Stomach (tissue), 9 donors: ENCODE results near the gene PNMA3. TPM values are rescaled to one million over a fixed set of nuclear protein-coding genes. Genes with fewer than 3 reads are reported as not detected.

ENCODE experiments used
- DNase-seq, 2 donors: peaks; one replicate each; pipeline versions ENCODE4 v3.0.0 to v3.0.0-alpha.2; 2013 to 2019
- H3K27ac ChIP-seq, 5 donors: fragments of 200-600 bp in 4 of 5; sonication (generic) in 4 of 5; one replicate each; pipeline ENCODE4 v1.5.1; 2013 to 2019; ENCODE audit warnings: mild to moderate bottlenecking in 1 of 5, moderate library complexity in 1 of 5
- H3K27me3 ChIP-seq, 3 donors: fragments of 200-600 bp; sonication (generic); one replicate each; pipeline ENCODE4 v1.5.1; 2017 to 2019; ENCODE audit warnings: mixed run types in 1 of 3
- H3K36me3 ChIP-seq, 4 donors: fragments of 200-600 bp; sonication (generic); 1 replicate in 3 of 4; 2 replicates in 1 of 4; pipeline ENCODE4 v1.5.1; 2016 to 2019
- H3K4me1 ChIP-seq, 4 donors: fragments of 200-600 bp; sonication (generic); one replicate each; pipeline ENCODE4 v1.5.1; 2016 to 2019
- H3K4me3 ChIP-seq, 4 donors: fragments of 200-600 bp; sonication (generic) in 3 of 4; one replicate each; pipeline ENCODE4 v1.5.1; 2016 to 2019; ENCODE audit warnings: mild to moderate bottlenecking in 1 of 4
- H3K9me3 ChIP-seq, 4 donors: fragments of 200-600 bp; sonication (generic); one replicate each; pipeline ENCODE4 v1.5.1; 2016 to 2019
- EP300 ChIP-seq: sonication (generic); formaldehyde crosslinking; IDR thresholded peaks from one replicate; pipeline ENCODE4 v1.6.1; 2017; ENCODE audit warnings: antibody characterized with exemption
- POLR2A ChIP-seq, 4 donors: fragments of 450-650 bp; IDR thresholded peaks; one replicate each; pipeline ENCODE4 v1.6.1; 2016; ENCODE audit warnings: antibody characterized with exemption in 4 of 4, control low read depth in 2 of 4, mild to moderate bottlenecking in 1 of 4, moderate library complexity in 1 of 4
- POLR2AphosphoS5 ChIP-seq, 3 donors: sonication (generic); formaldehyde crosslinking; IDR thresholded peaks; one replicate each; pipeline ENCODE4 v1.6.1; 2016; ENCODE audit warnings: antibody characterized with exemption in 3 of 3
- WGBS, 5 donors: extraction: QIAGEN DNeasy Blood & Tissue Kit in 3 of 5; methylation state at CpG; one replicate each; pipeline versions ENCODE4 v1.1.5 to v1.1.7; 2013 to 2018; 5-methylcytosine and 5-hydroxymethylcytosine counted together
- intact Hi-C: fragments of 100-400 bp; cut with DNase I; formaldehyde crosslinking; loops from one replicate; pipeline ENCODE4 v1.15.1; 2023; ENCODE audit warnings: low total_unique reads
- polyA plus RNA-seq, 3 donors: library from polyadenylated mRNA; stranded (reverse); fragments of 200-250 nt; gene quantifications; one replicate each; pipeline ENCODE4 v1.2.3, GENCODE V29; 2013
- total RNA-seq, 5 donors: library from RNA; depleted of rRNA; stranded (reverse); fragments of >200 nt; gene quantifications; one replicate each; pipeline versions ENCODE4 v1.1.0 to v1.2.3, GENCODE V29; 2014 to 2016
- TF ChIP-seq, protein P1 (sequence below), 7 experiments: fragments of 450-650 bp in 4 of 7; fragments of 200-600 bp in 3 of 7; sonication (generic) in 3 of 7; IDR thresholded peaks; one replicate each; pipeline ENCODE4 v1.5.1; 2016 to 2019; ENCODE audit warnings: antibody characterized with exemption in 7 of 7, control low read depth in 2 of 7, mild to moderate bottlenecking in 1 of 7
- donor health status: healthy with polysubstance abuse.
- donor health status: Bipolar disorder and iron deficiency.
- donor health status: healthy.

The PNMA3 gene
- total and polyA plus RNA-seq, 8 donors, result 0.28 to 2.2 (median 1.2) TPM; not detected in 4

DNA sequence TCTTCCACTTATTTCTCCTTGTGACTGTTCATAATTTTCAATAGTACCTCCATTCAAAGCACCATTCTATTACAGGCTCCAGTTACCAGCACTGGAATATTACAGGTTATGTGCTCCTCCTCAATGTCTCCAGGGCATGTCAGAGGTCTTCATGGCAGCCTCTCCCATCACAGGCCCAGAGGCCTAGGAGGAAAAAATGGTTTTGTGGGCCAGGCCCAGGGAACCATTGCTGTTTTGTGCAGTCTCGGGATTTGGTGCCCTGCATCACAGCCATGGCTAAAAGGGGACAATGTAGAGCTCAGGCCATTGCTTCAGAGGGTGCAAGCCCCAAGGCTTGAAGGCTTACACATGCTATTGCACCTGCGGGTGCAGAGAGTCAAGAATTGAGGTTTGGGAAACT, 7.2 kb upstream of the PNMA3 start:
- intact Hi-C loops, result no loop called here
- Histone ChIP-seq H3K27me3 (no peaks in the 10 kb centered on the region), H3K36me3 (no peaks in the 10 kb centered on the region), H3K4me3 (no peak overlapping the region), H3K9me3 (peaks cover 0 to 42% (median 18%) of the 10 kb centered on the region in 4 donors), H3K27ac (no peak overlapping the region), H3K4me1 (no peaks in the 10 kb centered on the region)
- DNase-seq, result no peak
- TF ChIP-seq POLR2A (IDR thresholded peaks at IDR 0.05) (no peak), POLR2AphosphoS5 (IDR thresholded peaks at IDR 0.05) (no peak), EP300 (no peak)
- TF ChIP-seq, protein P1, sequence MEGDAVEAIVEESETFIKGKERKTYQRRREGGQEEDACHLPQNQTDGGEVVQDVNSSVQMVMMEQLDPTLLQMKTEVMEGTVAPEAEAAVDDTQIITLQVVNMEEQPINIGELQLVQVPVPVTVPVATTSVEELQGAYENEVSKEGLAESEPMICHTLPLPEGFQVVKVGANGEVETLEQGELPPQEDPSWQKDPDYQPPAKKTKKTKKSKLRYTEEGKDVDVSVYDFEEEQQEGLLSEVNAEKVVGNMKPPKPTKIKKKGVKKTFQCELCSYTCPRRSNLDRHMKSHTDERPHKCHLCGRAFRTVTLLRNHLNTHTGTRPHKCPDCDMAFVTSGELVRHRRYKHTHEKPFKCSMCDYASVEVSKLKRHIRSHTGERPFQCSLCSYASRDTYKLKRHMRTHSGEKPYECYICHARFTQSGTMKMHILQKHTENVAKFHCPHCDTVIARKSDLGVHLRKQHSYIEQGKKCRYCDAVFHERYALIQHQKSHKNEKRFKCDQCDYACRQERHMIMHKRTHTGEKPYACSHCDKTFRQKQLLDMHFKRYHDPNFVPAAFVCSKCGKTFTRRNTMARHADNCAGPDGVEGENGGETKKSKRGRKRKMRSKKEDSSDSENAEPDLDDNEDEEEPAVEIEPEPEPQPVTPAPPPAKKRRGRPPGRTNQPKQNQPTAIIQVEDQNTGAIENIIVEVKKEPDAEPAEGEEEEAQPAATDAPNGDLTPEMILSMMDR (IDR thresholded peaks at IDR 0.05), result no peak
- 86 to 100% (median 91%) methylated on average over 1 to 2 of the region's 2 CpGs for WGBS, 5 donors

DNA sequence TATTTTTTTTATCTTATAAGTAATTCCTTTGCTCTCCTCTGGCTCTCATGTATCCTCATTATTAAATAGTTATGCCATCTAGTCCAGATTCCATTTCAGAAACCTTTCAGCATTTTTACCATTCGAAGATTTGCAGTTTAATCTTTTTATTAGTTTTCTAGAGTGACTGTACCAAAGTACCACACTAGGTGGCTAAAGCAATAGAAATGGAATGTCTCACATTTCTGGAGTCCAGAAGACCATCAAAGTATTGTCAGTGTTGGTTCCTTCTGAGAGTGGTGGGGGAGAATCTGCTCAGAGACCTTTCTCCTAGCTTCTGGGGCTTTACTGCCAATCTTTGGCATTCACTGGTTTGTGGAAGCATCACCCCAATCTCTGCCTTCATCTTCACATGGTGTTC, 3.7 kb upstream of the PNMA3 start:
- peaks cover 0 to 30% (median 18%) of the 10 kb centered on the region in 4 donors for H3K9me3 ChIP-seq
- no peak for DNase-seq
- H3K27me3 ChIP-seq, result peaks cover 2 to 24% (median 23%) of the 10 kb centered on the region in 3 donors
- intact Hi-C loops, result no loop called here
- TF ChIP-seq POLR2AphosphoS5 (IDR thresholded peaks at IDR 0.05) (no peak), EP300 (no peak), POLR2A (IDR thresholded peaks at IDR 0.05) (no peak)
- TF ChIP-seq, protein P1 (IDR thresholded peaks at IDR 0.05), result no peak
- no peak overlapping the region for H3K27ac ChIP-seq
- H3K4me1 ChIP-seq, result peaks cover 0 to 13% (median 11%) of the 10 kb centered on the region in 4 donors
- WGBS, 5 donors, result 71 to 93% (median 80%) methylated on average over 1 of the region's 1 CpG
- no peaks in the 10 kb centered on the region for H3K36me3 ChIP-seq
- no peak overlapping the region for H3K4me3 ChIP-seq

DNA sequence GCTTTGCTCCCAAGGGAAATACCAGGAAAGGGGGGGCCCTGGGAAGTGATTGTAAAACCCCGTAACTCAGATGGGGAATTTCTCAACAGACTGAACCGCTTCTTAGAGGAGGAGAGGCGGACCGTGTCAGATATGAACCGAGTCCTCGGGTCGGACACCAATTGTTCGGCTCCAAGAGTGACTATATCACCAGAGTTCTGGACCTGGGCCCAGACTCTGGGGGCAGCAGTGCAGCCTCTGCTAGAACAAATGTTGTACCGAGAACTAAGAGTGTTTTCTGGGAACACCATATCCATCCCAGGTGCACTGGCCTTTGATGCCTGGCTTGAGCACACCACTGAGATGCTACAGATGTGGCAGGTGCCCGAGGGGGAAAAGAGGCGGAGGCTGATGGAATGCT, 1.0 kb downstream of the PNMA3 start:
- H3K27me3 ChIP-seq, result peaks cover 6 to 50% (median 36%) of the 10 kb centered on the region in 3 donors
- 51 to 83% (median 79%) methylated on average over 10 to 11 of the region's 11 CpGs for whole genome bisulfite sequencing, 5 donors
- no peaks in the 10 kb centered on the region for H3K9me3 ChIP-seq
- no peak overlapping the region for H3K4me3 ChIP-seq
- H3K4me1 ChIP-seq, result peaks cover 0 to 13% (median 11%) of the 10 kb centered on the region in 4 donors
- no peak overlapping the region for H3K27ac ChIP-seq
- intact Hi-C loops, result no loop called here
- TF ChIP-seq, protein P1 (IDR thresholded peaks at IDR 0.05), result no peak
- TF ChIP-seq EP300, result no peak
- no peaks in the 10 kb centered on the region for H3K36me3 ChIP-seq
- DNase-seq, result no peak

DNA sequence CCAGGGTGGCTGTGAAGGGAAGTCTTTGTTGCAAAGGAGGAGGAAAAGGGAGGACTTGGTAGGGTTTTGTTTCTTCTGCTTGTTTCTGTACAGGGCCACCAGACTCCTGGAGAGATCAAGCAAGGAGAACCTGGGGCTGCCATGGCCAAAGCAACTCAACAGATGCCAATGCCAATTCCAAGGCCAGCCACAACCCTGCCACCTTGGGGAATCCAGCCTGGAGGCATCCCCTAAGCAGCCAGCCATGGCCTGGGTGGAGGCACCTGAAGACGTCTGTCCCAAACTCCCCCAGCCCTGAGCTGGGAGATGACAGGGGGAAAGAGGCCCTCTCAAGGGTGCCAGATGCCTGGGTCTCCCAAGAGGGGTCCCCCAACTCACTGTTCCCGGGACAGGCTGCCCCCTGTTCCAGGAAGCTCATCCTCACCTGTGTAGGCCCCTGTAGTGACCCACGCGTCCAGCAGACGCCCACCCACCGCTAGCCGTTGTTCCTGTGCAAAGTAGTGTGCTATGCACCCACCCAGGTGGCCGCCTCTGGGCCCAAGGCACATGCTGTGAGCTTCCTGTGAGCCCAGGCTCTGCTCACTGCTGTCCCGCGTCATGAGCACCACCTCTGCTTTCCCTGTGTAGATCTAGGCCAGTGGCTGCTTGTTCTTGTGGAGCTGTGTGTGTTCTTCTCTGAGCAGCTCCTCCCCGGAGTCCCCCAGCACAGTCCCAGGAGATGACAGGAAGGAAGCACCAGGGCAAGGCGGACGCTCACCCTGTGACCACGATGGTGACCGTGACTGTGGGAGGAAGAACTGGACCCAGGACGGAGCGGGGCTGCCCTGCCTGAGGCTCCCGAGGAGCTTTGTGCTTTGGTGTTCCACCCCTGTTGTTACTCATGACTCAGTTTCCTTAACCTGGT, 3.2 kb downstream of the PNMA3 start:
- H3K4me1 ChIP-seq, result peaks cover 0 to 13% (median 11%) of the 10 kb centered on the region in 4 donors
- WGBS, 5 donors, result 81 to 95% (median 86%) methylated on average over 4 to 18 of the region's 18 CpGs
- no peaks in the 10 kb centered on the region for H3K36me3 ChIP-seq
- H3K27ac ChIP-seq, result no peak overlapping the region
- H3K27me3 ChIP-seq, result peaks cover 6 to 50% (median 36%) of the 10 kb centered on the region in 3 donors
- TF ChIP-seq, protein P1 (IDR thresholded peaks at IDR 0.05), result no peak
- TF ChIP-seq EP300 (no peak), POLR2A (IDR thresholded peaks at IDR 0.05) (no peak), POLR2AphosphoS5 (IDR thresholded peaks at IDR 0.05) (no peak)
- DNase-seq, result no peak
- intact Hi-C loops, result no loop called here
- no peak overlapping the region for H3K4me3 ChIP-seq
- no peaks in the 10 kb centered on the region for H3K9me3 ChIP-seq
